ENCODE results near the gene ZNF260. TPM values are rescaled to one million over a fixed set of nuclear protein-coding genes. Genes with fewer than 3 reads are reported as not detected.
A peak's percentile ranks its signal among the peaks of the same experiment; 100 is the strongest.

The ZNF260 gene
- total and polyA plus RNA-seq, 2 of the 13 experiments (the other 11 are each of a cell fraction or from before 2014, with no cell fraction given), result 2.8 to 10.5 TPM

DNA sequence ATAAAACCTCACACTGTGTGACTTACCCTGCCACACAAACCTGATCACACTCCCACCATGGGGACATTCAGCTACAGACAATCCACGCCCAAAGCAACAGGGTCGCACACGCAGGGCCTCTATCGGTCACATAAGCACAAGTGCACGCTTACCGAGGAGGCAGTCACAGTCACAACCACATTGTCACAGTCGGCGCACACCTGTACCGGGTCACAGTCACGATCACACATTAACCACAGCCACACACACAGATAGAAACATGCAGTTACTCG lies 39.3 kb downstream of the ZNF260 start (continued):
- TF ChIP-seq, protein P1, sequence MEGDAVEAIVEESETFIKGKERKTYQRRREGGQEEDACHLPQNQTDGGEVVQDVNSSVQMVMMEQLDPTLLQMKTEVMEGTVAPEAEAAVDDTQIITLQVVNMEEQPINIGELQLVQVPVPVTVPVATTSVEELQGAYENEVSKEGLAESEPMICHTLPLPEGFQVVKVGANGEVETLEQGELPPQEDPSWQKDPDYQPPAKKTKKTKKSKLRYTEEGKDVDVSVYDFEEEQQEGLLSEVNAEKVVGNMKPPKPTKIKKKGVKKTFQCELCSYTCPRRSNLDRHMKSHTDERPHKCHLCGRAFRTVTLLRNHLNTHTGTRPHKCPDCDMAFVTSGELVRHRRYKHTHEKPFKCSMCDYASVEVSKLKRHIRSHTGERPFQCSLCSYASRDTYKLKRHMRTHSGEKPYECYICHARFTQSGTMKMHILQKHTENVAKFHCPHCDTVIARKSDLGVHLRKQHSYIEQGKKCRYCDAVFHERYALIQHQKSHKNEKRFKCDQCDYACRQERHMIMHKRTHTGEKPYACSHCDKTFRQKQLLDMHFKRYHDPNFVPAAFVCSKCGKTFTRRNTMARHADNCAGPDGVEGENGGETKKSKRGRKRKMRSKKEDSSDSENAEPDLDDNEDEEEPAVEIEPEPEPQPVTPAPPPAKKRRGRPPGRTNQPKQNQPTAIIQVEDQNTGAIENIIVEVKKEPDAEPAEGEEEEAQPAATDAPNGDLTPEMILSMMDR (CRISPR knock-in tag; IDR thresholded peaks at IDR 0.05), result peak; percentile 49
- TF ChIP-seq MIXL1 (CRISPR knock-in tag; IDR thresholded peaks at IDR 0.05), result no peak
- TF ChIP-seq, protein P2, sequence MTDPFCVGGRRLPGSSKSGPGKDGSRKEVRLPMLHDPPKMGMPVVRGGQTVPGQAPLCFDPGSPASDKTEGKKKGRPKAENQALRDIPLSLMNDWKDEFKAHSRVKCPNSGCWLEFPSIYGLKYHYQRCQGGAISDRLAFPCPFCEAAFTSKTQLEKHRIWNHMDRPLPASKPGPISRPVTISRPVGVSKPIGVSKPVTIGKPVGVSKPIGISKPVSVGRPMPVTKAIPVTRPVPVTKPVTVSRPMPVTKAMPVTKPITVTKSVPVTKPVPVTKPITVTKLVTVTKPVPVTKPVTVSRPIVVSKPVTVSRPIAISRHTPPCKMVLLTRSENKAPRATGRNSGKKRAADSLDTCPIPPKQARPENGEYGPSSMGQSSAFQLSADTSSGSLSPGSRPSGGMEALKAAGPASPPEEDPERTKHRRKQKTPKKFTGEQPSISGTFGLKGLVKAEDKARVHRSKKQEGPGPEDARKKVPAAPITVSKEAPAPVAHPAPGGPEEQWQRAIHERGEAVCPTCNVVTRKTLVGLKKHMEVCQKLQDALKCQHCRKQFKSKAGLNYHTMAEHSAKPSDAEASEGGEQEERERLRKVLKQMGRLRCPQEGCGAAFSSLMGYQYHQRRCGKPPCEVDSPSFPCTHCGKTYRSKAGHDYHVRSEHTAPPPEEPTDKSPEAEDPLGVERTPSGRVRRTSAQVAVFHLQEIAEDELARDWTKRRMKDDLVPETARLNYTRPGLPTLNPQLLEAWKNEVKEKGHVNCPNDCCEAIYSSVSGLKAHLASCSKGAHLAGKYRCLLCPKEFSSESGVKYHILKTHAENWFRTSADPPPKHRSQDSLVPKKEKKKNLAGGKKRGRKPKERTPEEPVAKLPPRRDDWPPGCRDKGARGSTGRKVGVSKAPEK (CRISPR knock-in tag; IDR thresholded peaks at IDR 0.05; ENCODE audit: borderline replicate concordance), result 0 out of 2 replicates have a peak, but pooled peaks have one; percentile 75
- TF ChIP-seq EEA1 (CRISPR knock-in tag; IDR thresholded peaks at IDR 0.05; ENCODE audit: borderline replicate concordance), result no peak
- TF ChIP-seq, protein P3, sequence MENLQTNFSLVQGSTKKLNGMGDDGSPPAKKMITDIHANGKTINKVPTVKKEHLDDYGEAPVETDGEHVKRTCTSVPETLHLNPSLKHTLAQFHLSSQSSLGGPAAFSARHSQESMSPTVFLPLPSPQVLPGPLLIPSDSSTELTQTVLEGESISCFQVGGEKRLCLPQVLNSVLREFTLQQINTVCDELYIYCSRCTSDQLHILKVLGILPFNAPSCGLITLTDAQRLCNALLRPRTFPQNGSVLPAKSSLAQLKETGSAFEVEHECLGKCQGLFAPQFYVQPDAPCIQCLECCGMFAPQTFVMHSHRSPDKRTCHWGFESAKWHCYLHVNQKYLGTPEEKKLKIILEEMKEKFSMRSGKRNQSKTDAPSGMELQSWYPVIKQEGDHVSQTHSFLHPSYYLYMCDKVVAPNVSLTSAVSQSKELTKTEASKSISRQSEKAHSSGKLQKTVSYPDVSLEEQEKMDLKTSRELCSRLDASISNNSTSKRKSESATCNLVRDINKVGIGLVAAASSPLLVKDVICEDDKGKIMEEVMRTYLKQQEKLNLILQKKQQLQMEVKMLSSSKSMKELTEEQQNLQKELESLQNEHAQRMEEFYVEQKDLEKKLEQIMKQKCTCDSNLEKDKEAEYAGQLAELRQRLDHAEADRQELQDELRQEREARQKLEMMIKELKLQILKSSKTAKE (CRISPR knock-in tag; IDR thresholded peaks at IDR 0.05; ENCODE audit: borderline replicate concordance), result no peak
- TF ChIP-seq ZNF724P (CRISPR knock-in tag; IDR thresholded peaks at IDR 0.05; ENCODE audit: borderline replicate concordance), result no peak
- TF ChIP-seq, protein P4, sequence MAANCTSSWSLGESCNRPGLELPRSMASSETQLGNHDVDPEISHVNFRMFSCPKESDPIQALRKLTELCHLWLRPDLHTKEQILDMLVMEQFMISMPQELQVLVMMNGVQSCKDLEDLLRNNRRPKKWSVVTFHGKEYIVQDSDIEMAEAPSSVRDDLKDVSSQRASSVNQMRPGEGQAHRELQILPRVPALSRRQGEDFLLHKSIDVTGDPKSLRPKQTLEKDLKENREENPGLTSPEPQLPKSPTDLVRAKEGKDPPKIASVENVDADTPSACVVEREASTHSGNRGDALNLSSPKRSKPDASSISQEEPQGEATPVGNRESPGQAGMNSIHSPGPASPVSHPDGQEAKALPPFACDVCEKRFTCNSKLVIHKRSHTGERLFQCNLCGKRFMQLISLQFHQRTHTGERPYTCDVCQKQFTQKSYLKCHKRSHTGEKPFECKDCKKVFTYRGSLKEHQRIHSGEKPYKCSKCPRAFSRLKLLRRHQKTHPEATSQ (CRISPR knock-in tag; IDR thresholded peaks at IDR 0.05; ENCODE audit: borderline replicate concordance), result no peak
- TF ChIP-seq KDM5A (IDR thresholded peaks at IDR 0.05; ENCODE audit: borderline replicate concordance, low read length), result no peak
- TF ChIP-seq TARDBP (CRISPR knock-in tag; IDR thresholded peaks at IDR 0.05), result no peak
- no peak for TF ChIP-seq ELF1 (CRISPR knock-in tag; IDR thresholded peaks at IDR 0.05)
- no peak for TF ChIP-seq STAG1 (CRISPR knock-in tag; IDR thresholded peaks at IDR 0.05)
- no peak for TF ChIP-seq ZNF83 (CRISPR knock-in tag; IDR thresholded peaks at IDR 0.05; ENCODE audit: borderline replicate concordance)
- TF ChIP-seq SNAI1 (CRISPR knock-in tag; IDR thresholded peaks at IDR 0.05; ENCODE audit: borderline replicate concordance), result no peak
- TF ChIP-seq EZH2 (conservative IDR thresholded peaks at IDR 0.05; ENCODE audit: low read depth, low read length), result no peak
- no peak for TF ChIP-seq RBM39 (IDR thresholded peaks at IDR 0.05; ENCODE audit: low read depth, low read length, poor library complexity, severe bottlenecking)
- TF ChIP-seq, protein P5, sequence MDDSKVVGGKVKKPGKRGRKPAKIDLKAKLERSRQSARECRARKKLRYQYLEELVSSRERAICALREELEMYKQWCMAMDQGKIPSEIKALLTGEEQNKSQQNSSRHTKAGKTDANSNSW (CRISPR knock-in tag; IDR thresholded peaks at IDR 0.05; ENCODE audit: borderline replicate concordance), result no peak
- TF ChIP-seq, protein P6, sequence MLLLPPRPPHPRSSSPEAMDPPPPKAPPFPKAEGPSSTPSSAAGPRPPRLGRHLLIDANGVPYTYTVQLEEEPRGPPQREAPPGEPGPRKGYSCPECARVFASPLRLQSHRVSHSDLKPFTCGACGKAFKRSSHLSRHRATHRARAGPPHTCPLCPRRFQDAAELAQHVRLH (CRISPR knock-in tag; IDR thresholded peaks at IDR 0.05; ENCODE audit: borderline replicate concordance, low read depth), result no peak; the same call in 1 of the 2 replicates
- TF ChIP-seq KAT7 (CRISPR knock-in tag; IDR thresholded peaks at IDR 0.05; ENCODE audit: borderline replicate concordance), result no peak
- TF ChIP-seq ZNF180 (CRISPR knock-in tag; IDR thresholded peaks at IDR 0.05; ENCODE audit: borderline replicate concordance, low read depth), result no peak
- no peak for TF ChIP-seq ZNF589 (CRISPR knock-in tag; conservative IDR thresholded peaks at IDR 0.05)
- 0 out of 2 replicates have a peak, but pooled peaks have one; percentile 14 for TF ChIP-seq ZFP90 (CRISPR knock-in tag; IDR thresholded peaks at IDR 0.05; ENCODE audit: borderline replicate concordance)
- TF ChIP-seq ZNF678 (CRISPR knock-in tag; IDR thresholded peaks at IDR 0.05), result no peak
- no peak for TF ChIP-seq GTF3A (CRISPR knock-in tag; conservative IDR thresholded peaks at IDR 0.05)

Measured in HepG2 (cell line).